Thoracic aorta (tissue), 2 donors: ENCODE measurements around the gene CYTH1. TPM values are rescaled to one million over a fixed set of nuclear protein-coding genes. Genes with fewer than 3 reads are reported as not detected.

Experiments used
- ATAC-seq: fragments of 150-250 bp; one replicate; pipeline ENCODE4 v1.8.0; 2017; ENCODE audit warnings: low read depth; ENCODE audit not compliant: insufficient number of reproducible peaks, low FRiP score
- DNase-seq: peaks from one replicate; pipeline ENCODE4 v3.0.0-alpha.2; 2020; ENCODE audit warnings: low spot score
- H3K27ac ChIP-seq, 2 donors: fragments of 200-600 bp; sonication (generic); 1 replicate in 1 of 2; 2 replicates in 1 of 2; pipeline ENCODE4 v1.5.1; 2016; ENCODE audit warnings: mild to moderate bottlenecking in 2 of 2, moderate library complexity in 2 of 2
- H3K27me3 ChIP-seq: fragments of 200-600 bp; sonication (generic); replicated peaks from 2 replicates; pipeline ENCODE4 v1.6.0; 2016; ENCODE audit warnings: mild to moderate bottlenecking; ENCODE audit not compliant: insufficient read depth
- H3K36me3 ChIP-seq: fragments of 200-600 bp; sonication (generic); one replicate; pipeline ENCODE4 v1.5.1; 2016
- H3K4me1 ChIP-seq, 2 donors: fragments of 200-600 bp; sonication (generic); 1 replicate in 1 of 2; 2 replicates in 1 of 2; pipeline versions ENCODE4 v1.5.1 to v1.6.0; 2016; ENCODE audit warnings: low read depth in 2 of 2, mild to moderate bottlenecking in 1 of 2; ENCODE audit not compliant: control insufficient read depth in 1 of 2
- H3K4me3 ChIP-seq: fragments of 200-600 bp; sonication (generic); 2 replicates; pipeline ENCODE4 v1.5.1; 2016; ENCODE audit warnings: mild to moderate bottlenecking
- H3K9me3 ChIP-seq: fragments of 200-600 bp; sonication (generic); 2 replicates; pipeline ENCODE4 v1.5.1; 2016
- CTCF ChIP-seq: fragments of 200-600 bp; sonication (generic); IDR thresholded peaks from one replicate; pipeline ENCODE4 v1.5.1; 2019; ENCODE audit warnings: antibody characterized with exemption
- total RNA-seq, 2 donors: library from RNA; depleted of rRNA; stranded (reverse); fragments of >200 nt; gene quantifications; one replicate each; pipeline versions ENCODE4 v1.1.0 to v1.2.3, GENCODE V29; 2016

Gene CYTH1
- total RNA-seq, 2 donors from 2014 or later: 79.2 to 79.4 TPM

DNA sequence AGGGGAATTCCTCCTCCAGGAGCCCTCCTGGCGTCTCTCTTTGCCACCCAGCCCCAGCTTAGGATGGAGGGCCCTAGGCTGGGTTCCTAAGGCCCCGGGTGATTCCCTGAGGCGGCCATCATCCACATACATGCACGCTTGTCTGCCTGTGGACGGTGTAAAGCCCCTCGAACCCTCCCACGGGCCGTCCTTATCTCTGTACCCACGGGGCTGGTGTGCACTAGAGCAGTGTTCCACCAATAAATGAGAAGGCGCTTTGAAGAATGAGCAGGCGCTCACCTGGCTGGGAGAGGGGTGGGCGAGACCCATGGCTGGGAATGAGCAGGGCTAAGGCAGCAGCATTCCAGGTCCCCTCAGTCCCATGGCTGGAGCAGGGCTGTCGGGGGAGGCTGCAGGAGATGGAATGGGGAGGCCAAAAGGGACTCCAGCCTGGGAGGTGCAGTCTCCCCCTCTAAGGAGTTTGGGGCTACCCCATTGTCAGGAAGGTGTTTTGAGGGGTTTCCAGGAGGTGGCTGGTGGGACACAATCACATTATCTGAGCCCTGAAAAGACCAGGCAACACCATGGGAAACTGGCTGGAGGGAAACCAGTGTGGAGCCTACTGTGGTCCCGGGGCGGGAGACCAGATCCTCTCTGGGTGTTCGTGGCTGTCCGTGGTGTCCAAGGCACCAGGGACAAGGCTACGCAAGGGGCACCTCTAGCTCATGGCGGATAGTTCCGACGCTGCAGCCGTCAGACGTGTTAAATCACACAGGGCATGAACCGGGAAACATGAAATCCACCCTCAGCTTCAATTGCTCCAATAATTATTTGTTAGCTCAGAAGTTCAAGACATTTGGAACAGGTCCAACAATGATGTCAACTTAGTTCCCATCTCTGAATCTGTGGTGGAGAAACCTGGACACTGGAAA is 117.3 kb downstream of the CYTH1 start:
- Histone ChIP-seq H3K9me3 (no peaks in the 10 kb centered on the region), H3K36me3 (no peaks in the 10 kb centered on the region), H3K27ac (no peak overlapping the region), H3K27me3 (no peaks in the 10 kb centered on the region), H3K4me3 (no peak overlapping the region), H3K4me1 (no peaks in the 10 kb centered on the region)
- DNase-seq: no peak
- no peak for TF ChIP-seq CTCF
- no peak for ATAC-seq

GRCh38 chr17:78661093-78661770 is 120.8 kb downstream of the CYTH1 start:
- ATAC-seq: no peak
- Histone ChIP-seq H3K36me3 (no peaks in the 10 kb centered on the region), H3K27me3 (no peaks in the 10 kb centered on the region), H3K4me3 (no peak overlapping the region), H3K9me3 (no peaks in the 10 kb centered on the region), H3K4me1 (peaks cover 0 to 7% of the 10 kb centered on the region in 2 donors), H3K27ac (no peak overlapping the region)
- no peak for TF ChIP-seq CTCF
- DNase-seq: no peak

- no peak for DNase-seq
- H3K4me1 ChIP-seq: peaks cover 0 to 7% of the 10 kb centered on the region in 2 donors
- H3K27me3 ChIP-seq: no peaks in the 10 kb centered on the region
- no peak for ATAC-seq
- no peak for TF ChIP-seq CTCF
- H3K4me3 ChIP-seq: no peak overlapping the region
- H3K27ac ChIP-seq: no peak overlapping the region
- no peaks in the 10 kb centered on the region for H3K36me3 ChIP-seq
- H3K9me3 ChIP-seq: no peaks in the 10 kb centered on the region
These were observed 122.5 kb downstream of the CYTH1 start for GRCh38 chr17:78659546-78659945.

GRCh38 chr17:78658281-78658785 is 123.7 kb downstream of the CYTH1 start:
- Histone ChIP-seq H3K4me1 (peaks cover 0 to 7% of the 10 kb centered on the region in 2 donors), H3K27me3 (no peaks in the 10 kb centered on the region), H3K27ac (no peak overlapping the region), H3K9me3 (no peaks in the 10 kb centered on the region), H3K4me3 (no peak overlapping the region), H3K36me3 (no peaks in the 10 kb centered on the region)
- DNase-seq: no peak
- no peak for TF ChIP-seq CTCF
- ATAC-seq: no peak

GRCh38 chr17:78655251-78655940 is 126.7 kb downstream of the CYTH1 start:
- Histone ChIP-seq H3K9me3 (no peaks in the 10 kb centered on the region), H3K4me1 (peaks cover 0 to 7% of the 10 kb centered on the region in 2 donors), H3K4me3 (no peak overlapping the region), H3K27ac (no peak overlapping the region), H3K36me3 (no peaks in the 10 kb centered on the region), H3K27me3 (no peaks in the 10 kb centered on the region)
- DNase-seq (no peak), ATAC-seq (no peak)
- no peak for TF ChIP-seq CTCF
